NCI-H1436 treated with DMSO at 0.1 percent for 48 hours (cell line): ENCODE results near the gene ZBTB3.
"Not testable (repeated sequence)": the region's sequence is repeated elsewhere in the genome, so short reads cannot be mapped to it uniquely, and the experiment has no call there.

Experiments
- DNase-seq: peaks from one replicate; lab custom pipeline; 2025; lab: John Stamatoyannopoulos, UW

The ZBTB3 gene

DNA sequence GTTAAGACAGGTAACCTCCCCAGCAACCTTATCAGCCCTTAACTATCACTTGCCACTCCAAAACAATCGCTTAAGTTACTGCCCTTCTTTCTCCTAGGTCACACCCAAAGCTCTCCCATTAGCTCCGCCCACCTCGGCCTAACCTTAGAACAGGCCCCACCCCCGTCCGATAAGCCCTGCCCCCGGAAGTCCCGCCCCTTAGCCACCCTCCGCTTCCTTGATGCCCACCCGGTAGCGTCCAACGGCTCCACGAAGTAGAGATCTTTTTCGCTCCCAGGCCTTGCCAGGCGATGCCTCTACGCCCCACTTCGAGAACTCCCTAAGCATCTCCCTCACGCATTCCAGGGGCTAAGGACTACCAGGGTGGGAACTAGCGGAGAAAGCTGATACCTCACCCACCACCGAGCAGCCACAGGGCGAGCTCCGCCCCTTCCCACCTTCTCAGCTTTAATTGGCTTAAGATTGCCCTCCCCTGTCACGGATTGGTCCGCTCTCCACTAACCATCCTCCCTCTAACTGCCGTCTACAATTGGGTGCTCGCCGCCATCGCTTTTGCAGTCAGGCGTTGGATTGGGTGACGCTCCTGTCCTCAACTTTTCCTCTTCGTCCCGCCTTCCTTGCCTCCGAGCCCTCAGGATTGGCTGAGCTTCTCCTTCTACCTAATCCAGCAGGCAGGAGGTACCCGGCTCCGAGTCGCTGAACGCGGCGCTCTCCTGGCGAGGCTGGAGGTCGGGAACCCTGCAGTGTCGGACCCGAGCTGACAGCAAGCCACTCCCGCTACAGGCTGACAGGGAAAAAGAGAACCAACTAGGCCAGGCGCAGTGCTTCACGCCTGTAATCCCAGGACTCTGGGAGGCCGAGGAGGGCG, at the start of gene ZBTB3:
TSS of gene ZBTB3 (minus strand) at position 425 of the 868 bp plus-strand sequence. CDS start 496 bp downstream, outside the sequence.
- DNase-seq: peak; percentile 99

DNA sequence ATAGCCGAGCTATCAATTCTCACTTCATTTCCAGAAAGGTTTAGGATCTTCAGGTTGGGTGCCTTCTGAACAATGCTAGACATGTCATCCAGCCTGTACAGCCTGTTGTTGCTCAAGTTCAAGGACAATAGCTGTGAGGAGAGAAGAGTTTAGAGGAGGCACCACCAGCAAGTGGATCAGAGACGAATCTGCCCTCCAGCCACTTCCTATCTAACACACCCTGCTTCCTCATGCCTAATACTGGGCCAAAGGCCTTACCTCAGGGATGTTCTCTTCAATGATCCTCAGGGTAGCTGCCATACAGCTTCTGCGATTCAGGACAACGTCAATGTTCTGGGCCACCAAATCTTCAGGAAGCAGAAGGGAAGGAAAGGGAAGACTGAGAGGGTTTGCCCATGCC, 47.1 kb upstream of the ZBTB3 start:
- no peak for DNase-seq

DNA sequence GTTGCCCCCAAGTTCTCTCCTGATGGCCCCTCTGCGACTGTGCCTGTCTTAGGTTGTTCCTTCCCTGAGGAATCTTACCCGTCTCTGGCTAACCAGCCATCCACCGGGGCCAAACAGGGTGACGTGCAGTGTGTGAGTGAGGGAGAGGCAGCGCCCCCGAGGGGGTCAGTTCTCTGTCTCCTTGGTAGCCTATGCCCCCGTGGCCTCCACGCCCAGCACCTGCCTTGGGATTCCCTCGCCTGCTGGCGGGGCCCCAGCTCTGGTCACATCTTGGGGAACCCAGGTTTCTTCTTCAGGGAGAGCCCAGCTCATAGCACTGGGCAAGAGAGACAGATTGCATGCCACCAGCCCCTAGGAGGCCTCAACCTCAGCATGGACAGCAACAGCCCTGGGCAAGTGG, 45.5 kb upstream of the ZBTB3 start:
- DNase-seq: no peak

DNA sequence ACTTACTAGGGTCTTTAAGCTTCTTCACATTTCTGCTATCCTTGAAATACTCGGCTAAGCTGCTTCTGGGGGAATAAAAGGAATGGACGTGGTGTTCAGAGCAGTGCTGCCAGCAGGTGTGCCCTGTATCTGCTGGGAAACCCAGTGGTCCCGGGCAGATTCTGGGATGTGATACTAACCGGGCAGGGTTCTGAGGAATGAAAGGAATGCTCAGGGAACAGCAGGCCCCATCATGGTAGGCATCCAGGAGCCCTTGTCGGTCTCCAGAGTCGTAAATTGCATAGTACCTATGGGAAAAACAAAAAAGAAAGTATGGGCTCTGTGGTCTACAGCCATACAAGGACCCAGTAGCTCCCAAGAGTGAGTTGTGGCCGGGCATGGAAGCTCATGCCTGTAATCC, 42.3 kb upstream of the ZBTB3 start:
- no peak for DNase-seq

DNA sequence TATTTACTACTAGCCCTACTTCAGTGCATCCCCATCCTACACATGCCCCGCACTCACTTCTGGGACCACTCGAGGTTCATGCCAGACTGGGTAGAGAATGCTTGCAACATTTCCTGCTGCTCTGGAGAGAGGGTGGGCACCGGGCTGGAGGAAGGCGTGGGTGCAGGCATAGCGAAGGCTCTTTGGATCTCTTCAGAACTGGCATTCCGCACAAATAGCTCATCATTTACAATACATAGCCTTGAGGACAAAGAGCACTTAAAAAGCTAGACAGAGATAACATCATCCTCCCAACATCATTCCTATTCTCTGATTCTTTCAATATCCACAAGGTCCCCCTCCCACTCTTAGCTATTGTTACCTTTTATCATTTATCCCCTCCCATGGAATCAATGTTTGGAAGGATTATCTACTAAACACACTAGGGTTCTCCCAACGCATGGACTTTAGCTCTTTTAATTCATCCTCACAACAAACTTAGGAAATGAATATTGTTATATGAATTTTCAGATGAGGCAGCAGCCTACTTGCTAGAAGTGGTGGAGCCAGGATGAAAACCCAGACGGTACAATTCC, 40.3 kb upstream of the ZBTB3 start:
- DNase-seq: no peak

DNA sequence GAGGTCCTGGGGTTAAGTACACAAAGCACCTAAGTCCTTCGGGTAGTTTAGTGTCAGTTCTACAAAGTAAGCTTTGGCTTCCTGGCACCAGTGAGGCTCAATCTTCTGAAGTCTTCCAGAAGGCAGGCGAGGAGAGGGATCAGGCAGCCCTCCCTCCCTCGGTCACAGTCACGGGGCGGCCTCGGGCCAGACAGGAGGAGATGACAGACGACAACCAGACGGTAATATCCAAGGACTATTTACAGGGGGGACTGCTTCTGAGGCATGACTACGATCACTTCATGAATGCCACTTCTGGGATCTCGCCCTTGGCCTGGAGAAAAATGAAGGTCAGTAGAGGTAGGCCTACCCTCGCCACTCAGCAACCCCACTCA, 38.2 kb upstream of the ZBTB3 start:
- DNase-seq: no peak

DNA sequence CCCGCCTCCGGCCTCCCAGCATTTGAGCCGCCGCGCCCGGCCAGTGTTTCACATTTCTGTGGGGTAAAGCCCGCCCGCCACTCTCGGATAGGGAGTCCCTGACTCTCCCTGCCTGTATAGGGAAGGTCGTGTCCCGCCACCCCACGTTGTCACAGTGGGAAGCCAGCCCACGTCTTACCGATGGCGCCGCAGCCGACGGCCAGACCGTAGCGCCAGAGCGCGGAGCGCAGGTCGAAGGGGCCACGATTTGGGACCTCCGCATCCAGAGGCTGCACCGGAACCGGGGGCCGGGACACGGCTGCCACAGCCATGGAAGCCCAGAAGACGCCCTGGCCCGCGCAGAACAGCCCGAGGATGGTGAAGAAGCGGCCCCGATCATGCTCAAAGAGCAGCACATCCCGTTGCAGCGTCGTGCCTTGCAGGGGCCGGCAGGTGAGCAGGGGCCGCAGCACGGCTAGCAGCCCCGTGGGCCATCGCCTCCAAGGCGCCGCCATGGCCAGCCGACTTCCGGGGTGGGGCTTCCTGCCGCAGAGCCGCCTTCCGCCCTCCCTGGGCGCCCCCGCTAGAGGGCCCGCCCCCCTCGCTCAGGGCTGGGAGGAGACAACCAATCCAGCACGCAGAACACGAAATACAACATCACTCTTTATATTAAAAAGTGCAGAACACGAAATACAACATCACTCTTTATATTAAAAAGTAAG, 37.7 kb upstream of the ZBTB3 start, which contains the start of gene TMEM223:
TSS of gene TMEM223 (minus strand) at position 506 of the 701 bp plus-strand sequence. CDS start at position 494, 12 bp downstream.
- DNase-seq: peak; percentile 9

DNA sequence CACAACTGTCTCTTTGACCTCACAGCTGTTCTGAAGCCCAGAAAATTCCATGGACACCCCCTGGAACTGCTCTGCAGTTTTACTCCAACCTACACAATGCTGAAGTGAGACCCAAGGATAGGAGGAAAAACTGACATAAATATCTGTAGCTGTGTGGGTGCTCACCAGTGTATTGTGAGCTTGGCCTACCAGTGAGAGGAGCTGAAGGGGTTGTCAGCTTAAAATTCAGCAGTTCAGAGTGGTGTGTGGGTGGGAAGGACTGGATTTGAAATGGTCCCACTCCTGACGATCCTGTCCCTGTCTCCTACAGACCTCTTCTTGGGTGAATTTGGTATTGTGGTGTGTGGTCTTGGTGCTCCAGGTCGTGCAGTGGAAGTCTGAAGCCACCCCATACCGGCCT, 35.6 kb upstream of the ZBTB3 start:
- DNase-seq: no peak

DNA sequence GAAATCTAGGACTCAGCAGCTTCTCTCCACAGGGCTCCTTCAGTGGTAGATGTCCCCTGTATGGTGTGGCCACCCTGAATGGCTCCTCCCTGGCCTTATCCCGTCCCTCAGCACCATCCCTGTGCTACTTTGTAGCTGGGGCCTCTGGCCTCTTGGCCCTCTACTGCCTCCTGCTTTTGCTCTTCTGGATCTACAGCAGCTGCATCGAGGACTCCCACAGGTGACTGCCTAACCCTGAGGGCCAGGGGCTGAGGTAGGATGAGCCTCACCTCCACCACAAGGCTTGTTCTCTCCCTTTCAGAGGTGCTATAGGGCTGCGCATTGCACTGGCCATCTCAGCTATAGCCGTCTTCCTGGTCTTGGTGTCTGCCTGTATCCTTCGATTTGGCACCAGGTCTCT, 35.0 kb upstream of the ZBTB3 start:
- DNase-seq: no peak

DNA sequence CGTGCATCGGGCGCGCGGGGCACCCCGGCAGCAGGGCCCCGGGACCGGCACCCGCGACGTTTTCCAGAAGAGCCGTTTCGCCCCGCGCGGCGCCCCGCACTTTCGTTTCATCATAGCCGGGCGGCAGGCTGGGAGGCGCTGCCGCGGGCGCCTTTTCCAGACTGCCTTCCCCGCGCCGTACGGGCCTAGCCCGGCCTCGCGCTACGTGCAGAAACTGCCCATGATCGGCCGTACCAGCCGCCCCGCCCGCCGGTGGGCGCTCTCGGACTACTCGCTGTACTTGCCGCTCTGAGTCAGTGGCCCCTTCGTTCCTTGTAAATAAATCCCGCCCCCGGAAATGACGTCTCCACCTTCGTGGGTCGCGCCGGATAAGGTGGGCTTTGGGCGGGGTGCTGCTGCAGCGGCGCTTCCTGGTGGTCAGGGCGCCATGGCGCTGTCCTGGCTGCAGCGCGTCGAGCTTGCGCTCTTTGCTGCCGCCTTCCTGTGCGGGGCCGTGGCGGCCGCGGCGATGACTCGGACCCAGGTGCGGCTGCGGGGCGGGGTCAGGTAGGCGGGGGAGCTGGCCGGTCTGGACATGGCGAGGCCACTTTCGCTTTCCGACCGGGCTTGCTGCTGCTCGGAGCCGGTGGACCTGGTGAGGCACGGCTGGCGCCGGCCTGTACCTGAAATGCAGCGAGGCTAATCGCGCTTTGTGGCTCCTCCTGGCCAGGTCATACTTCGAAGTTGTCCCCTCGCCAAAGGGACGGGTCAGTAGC, 33.2 kb upstream of the ZBTB3 start, which contains the start of gene TMEM179B:
TSS of gene TMEM179B (plus strand) at position 398 of the 755 bp plus-strand sequence. CDS start at position 428, 30 bp downstream.
- DNase-seq: peak; percentile 90

DNA sequence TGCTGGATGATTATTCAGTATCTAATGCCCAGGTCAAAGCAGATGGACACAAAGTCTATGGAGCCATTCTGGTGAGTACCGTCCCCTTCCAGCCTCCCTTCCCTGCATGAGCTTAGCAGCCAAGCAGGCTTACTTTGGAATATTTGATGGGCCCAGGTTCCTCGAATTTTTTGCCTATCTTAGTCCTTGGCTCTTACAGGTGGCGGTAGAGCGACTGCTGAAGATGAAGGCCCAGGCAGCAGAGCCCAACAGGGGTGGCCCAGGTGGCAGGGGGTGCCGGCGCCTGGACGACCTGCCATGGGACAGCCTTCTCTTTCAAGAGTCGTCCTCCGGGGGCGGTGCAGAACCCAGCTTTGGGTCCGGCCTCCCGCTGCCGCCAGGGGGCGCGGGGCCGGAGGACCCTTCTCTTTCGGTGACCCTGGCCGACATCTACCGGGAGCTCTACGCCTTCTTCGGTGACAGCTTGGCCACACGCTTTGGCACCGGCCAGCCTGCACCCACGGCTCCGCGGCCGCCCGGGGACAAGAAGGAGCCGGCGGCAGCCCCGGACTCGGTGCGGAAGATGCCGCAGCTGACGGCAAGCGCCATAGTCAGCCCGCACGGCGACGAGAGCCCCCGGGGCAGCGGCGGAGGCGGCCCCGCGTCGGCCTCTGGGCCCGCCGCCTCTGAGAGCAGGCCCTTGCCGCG, 32.5 kb upstream of the ZBTB3 start:
- peak; percentile 25 for DNase-seq

DNA sequence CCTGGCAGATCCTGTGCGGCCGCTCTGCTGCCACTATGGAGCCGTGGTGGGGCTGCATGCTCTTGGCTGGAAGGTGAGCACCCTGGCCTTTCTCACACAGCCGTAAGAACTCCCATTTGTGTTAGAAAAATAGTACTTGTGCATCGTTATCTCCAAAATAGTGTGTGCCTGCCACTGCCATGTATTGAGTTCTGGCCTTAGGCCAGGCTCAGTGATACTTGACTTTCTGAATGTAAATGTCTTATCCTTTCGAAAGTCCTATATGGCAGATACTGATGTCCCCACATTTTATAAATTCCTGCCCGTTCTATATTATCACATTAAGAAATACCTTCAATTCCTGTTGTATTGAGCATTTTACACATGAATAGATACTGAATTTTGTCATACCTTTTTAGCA, 28.8 kb upstream of the ZBTB3 start:
- DNase-seq: no peak

DNA sequence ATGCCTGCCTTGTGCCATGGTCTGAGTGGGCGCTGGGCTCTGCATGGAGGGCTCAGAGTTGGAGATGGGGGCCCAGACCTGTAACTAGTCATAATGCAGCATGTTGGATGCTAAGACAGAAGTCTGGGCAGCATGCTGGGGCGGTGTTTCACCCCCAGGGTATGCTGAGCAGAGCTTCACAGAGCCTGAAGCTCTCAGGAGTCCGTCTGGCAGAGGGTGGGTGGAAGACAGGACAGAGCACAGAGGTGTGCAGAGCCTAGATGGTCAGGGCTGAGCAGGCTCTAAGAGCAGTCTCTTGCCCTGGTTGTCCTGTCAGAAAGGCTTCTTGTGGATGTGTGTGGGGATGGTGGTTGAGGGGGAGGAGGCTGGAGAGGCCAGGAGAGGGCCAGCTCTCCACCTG, 24.5 kb upstream of the ZBTB3 start:
- no peak for DNase-seq

DNA sequence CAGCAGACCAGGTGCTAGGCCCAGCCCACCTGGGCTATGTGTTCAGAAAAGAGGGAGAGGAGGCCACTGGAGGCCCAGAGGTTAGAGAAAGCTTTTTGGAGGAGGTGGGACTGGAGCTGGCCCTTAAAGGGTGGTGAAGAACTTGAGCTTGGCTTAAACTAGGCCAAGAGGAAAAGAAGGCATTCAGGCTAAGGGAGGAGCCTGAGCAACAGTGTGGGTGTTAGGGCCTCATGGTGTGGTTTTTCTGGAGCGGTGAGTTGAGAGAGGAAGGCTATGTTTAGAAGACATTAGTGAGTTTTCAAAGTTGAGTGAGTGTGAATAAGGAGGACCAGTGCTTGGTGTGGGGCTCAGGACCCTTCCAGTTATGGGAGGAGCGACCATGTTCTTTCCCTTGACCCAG, 23.4 kb upstream of the ZBTB3 start:
- DNase-seq: no peak

DNA sequence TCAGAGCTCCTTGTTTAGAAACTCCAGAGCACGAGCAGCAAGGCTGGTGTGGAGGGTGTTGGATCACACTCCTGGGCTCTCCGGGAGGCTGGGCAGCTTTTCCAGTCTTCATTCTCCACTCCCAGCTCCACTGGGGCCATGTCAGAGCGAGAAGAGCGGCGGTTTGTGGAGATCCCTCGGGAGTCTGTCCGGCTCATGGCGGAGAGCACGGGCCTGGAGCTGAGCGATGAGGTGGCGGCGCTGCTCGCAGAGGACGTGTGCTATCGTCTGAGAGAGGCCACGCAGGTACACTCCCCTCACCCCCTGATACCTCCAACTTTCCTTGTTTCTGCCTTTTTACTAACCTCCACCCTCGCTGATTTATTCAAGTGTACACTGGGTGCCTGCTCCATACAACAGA, 21.7 kb upstream of the ZBTB3 start:
- DNase-seq: no peak

DNA sequence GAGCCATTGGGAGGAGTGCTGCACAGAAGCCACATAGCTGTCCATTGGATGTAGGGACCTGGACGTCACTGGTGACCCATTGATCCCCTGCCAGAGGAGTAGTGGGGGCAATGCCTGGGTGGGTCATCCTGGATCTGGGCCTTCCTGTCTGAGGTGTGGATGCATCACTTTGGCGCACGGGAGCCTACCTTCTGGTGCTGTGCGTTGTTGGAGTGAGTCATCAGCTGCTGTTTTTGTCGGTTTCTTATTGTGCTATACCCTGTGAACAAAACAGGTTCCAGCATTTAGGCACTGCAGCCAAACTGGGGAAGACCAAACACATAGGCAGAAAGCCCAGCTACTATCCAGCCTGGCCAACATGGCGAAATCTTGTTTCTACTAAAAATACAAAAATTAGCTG, 20.4 kb upstream of the ZBTB3 start:
- no peak for DNase-seq

DNA sequence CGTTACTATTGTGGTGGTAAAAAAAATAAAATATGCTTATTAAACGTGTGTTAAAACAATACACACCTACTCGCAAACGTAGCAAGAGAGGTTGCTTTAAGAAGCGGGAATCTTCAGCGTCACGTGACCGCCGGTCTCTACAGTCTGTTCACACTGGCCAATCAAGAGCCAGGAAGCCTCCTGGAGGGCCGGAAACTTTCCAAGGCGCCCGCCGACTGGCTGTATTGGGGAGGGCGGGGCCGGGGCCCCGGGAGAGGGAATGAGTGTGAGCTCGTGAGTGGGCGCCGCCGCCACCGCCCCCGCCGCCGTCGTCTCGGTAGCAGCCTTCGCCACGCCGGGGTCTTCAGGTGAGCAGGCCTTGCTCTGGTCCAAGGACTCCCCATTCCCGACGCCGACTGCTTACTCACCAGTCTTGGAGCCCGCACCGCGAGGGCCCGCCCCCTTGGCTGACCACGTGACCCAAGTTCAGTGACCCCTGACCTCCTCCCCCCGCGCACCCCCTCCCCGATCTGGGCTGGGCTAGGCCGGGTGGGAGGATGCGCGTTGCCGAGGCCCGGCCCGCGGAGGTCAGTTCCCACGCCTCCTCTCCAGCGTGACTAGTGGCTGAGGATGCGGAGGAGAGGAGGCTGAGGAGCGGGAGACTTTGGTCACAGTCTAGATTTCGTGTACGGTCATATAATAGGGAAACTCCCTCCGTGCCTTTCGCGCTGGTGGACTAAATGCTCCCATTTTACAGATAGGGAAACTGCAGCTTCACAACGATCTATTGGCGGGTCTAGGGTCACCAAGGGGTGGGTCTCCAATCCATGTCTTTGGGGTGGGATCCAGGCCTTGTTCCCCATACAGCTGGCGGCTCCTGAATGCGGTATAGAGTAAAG, 17.4 kb upstream of the ZBTB3 start, which contains the start of gene TAF6L:
TSS of gene TAF6L (plus strand) at position 253 of the 878 bp plus-strand sequence. CDS start 4,388 bp downstream, outside the sequence.
- DNase-seq: peak; percentile 92

DNA sequence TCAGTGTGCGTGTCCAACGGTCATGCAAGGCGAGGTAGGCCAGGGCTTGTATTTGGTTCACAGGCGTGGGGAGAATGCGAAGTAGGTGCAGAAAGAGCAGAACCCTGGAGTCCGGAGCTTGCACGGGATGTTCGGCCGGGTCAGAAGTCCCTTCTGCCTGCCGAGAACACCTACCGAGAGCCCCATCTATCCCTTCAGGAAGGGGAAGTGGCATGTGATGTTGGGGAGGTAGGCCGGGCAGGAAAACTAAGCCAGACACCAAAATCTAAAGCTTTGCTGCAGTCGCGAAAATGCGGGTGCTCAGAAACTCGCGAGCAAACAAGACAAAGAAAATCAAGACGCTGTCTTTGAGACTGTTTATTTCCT, 16.8 kb upstream of the ZBTB3 start:
- no peak for DNase-seq

DNA sequence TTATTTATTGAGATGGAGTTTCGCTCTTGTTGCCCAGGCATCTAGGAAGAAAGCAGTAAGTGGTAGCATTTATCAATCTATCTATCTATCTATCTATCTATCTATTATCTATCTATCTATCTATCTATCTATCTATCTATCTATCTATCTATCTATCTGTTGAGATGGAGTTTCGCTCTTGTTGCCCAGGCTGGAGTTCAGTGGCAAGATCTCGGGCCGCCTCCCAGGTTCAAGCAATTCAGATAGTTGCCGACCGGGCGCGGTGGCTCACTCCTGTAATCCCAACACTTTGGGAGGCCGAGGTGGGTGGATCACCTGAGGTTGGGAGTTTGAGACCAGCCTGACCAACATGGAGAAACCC, 6.9 kb upstream of the ZBTB3 start:
- DNase-seq: not testable (repeated sequence)
